SKM-1 treated with dmso at 0.1 percent for 144 hours (cell line): ENCODE data around the gene NTPCR.

Experiments used
- DNase-seq: peaks from one replicate; lab custom pipeline; 2025; ENCODE audit not compliant: unreplicated experiment; lab: John Stamatoyannopoulos, UW

NTPCR gene

GRCh38 chr1:232956081-232956480 is 5.7 kb downstream of the NTPCR start:
- no peak for DNase-seq

- DNase-seq = no peak
Observed at GRCh38 chr1:232958067-232958466, 7.7 kb downstream of the NTPCR start.

- DNase-seq = peak; percentile 65
Observed at GRCh38 chr1:232962761-232963745, 12.6 kb downstream of the NTPCR start.

GRCh38 chr1:232964601-232965000 is 14.2 kb downstream of the NTPCR start:
- no peak for DNase-seq

- DNase-seq = no peak
Observed at GRCh38 chr1:232965124-232965911, 14.9 kb downstream of the NTPCR start.

- no peak for DNase-seq
Observed at GRCh38 chr1:232965912-232966217, 15.5 kb downstream of the NTPCR start.

- DNase-seq = no peak
Observed at GRCh38 chr1:232966663-232967062, 16.3 kb downstream of the NTPCR start.

GRCh38 chr1:232968391-232968790 is 18.0 kb downstream of the NTPCR start:
- no peak for DNase-seq

- DNase-seq = peak; percentile 67
Observed at GRCh38 chr1:232968965-232969364, 18.6 kb downstream of the NTPCR start.

- DNase-seq = no peak
Observed at GRCh38 chr1:232969799-232970198, 19.4 kb downstream of the NTPCR start.

GRCh38 chr1:232970508-232970907 is 20.1 kb downstream of the NTPCR start:
- no peak for DNase-seq

GRCh38 chr1:232973652-232974611 is 23.5 kb downstream of the NTPCR start:
- no peak for DNase-seq

- DNase-seq = no peak
Observed at GRCh38 chr1:232974971-232975370, 24.6 kb downstream of the NTPCR start.

- DNase-seq = no peak
Observed at GRCh38 chr1:232978091-232978634, 27.8 kb downstream of the NTPCR start.

- no peak for DNase-seq
Observed at GRCh38 chr1:232978815-232979214, 28.4 kb downstream of the NTPCR start.

- DNase-seq = no peak
Observed at GRCh38 chr1:232979558-232979957, 29.1 kb downstream of the NTPCR start.

GRCh38 chr1:232980355-232980978 is 30.1 kb downstream of the NTPCR start:
- DNase-seq = no peak

GRCh38 chr1:232980986-232981560 is 30.7 kb downstream of the NTPCR start:
- no peak for DNase-seq

GRCh38 chr1:232982238-232982944 is 32.0 kb downstream of the NTPCR start:
- DNase-seq = no peak
